IMR-90 (cell line): ENCODE data around the gene GDF15. TPM values are rescaled to one million over a fixed set of nuclear protein-coding genes. Genes with fewer than 3 reads are reported as not detected.

Experiments
- ATAC-seq: fragments of 200-7000 bp; cut with Tn5 transposase; 2 replicates; pipeline ENCODE4 v1.9.1; 2020; ENCODE audit warnings: low read depth, mild to moderate bottlenecking, moderate library complexity
- BruUV-seq: library from RNA; stranded (reverse); fragments of 400-500 nt; replicated peaks from 2 replicates; lab custom pipeline; 2021; lab: Mats Ljungman, UMichigan
- CTCF ChIA-PET: fragments of 300-600 bp; formaldehyde crosslinking; extraction: SDS; loops from one replicate; lab custom pipeline; 2021; ENCODE audit warnings: antibody characterized with exemption; lab: Yijun Ruan, JAX
- POLR2A ChIA-PET: fragments of 300-600 bp; sonication (Branson Sonifier 250); formaldehyde crosslinking; loops from one replicate; lab custom pipeline; 2022; ENCODE audit warnings: antibody characterized with exemption; ENCODE audit not compliant: unreplicated experiment; lab: Charles Lee
- DNase-seq: peaks from one replicate; pipeline ENCODE4 v3.0.0; 2013
- H2AFZ ChIP-seq: replicated peaks from 2 replicates; pipeline ENCODE3; 2013; ENCODE audit warnings: low read length, mild to moderate bottlenecking; ENCODE audit not compliant: poor library complexity
- H2AK5ac ChIP-seq: 2 replicates; pipeline ENCODE4 v1.6.1; 2013; ENCODE audit warnings: low read depth, low read length, inconsistent platforms
- H2AK9ac ChIP-seq: replicated peaks from 2 replicates; pipeline ENCODE3; 2013; ENCODE audit warnings: mild to moderate bottlenecking, low read depth, low read length, moderate library complexity; ENCODE audit not compliant: poor library complexity
- H2BK120ac ChIP-seq: 2 replicates; pipeline ENCODE4 v1.6.1; 2013; ENCODE audit warnings: low read depth, low read length, inconsistent platforms
- H2BK15ac ChIP-seq: 3 replicates; pipeline ENCODE4 v1.6.1; 2013; ENCODE audit warnings: low read depth, low read length, inconsistent platforms
- H2BK20ac ChIP-seq: 2 replicates; pipeline ENCODE4 v1.6.1; 2013; ENCODE audit warnings: low read depth, mild to moderate bottlenecking, inconsistent platforms, low read length, moderate library complexity
- H2BK5ac ChIP-seq: 2 replicates; pipeline ENCODE4 v1.6.1; 2013; ENCODE audit warnings: mild to moderate bottlenecking, low read depth, low read length, inconsistent platforms; ENCODE audit not compliant: poor library complexity, severe bottlenecking
- H3K14ac ChIP-seq: replicated peaks from 2 replicates; pipeline ENCODE4 v1.6.1; 2013; ENCODE audit warnings: low read depth, low read length, inconsistent platforms
- H3K18ac ChIP-seq: 2 replicates; pipeline ENCODE4 v1.6.1; 2013; ENCODE audit warnings: low read depth, low read length, control low read depth
- H3K23ac ChIP-seq: 2 replicates; pipeline ENCODE4 v1.6.1; 2013; ENCODE audit warnings: low read depth, low read length, inconsistent platforms
- H3K27ac ChIP-seq: 2 replicates; pipeline ENCODE4 v1.5.1; 2013; ENCODE audit warnings: mild to moderate bottlenecking, control low read depth, low read length; ENCODE audit not compliant: insufficient read depth
- H3K27me3 ChIP-seq: 2 replicates; pipeline ENCODE4 v1.6.1; 2013; ENCODE audit warnings: low read length; ENCODE audit not compliant: control insufficient read depth, insufficient read depth
- H3K36me3 ChIP-seq: 2 replicates; pipeline ENCODE4 v1.6.1; 2013; ENCODE audit warnings: low read length, mixed read lengths; ENCODE audit not compliant: control insufficient read depth, insufficient read depth
- H3K4ac ChIP-seq: 2 replicates; pipeline ENCODE4 v1.6.1; 2013; ENCODE audit warnings: low read depth, low read length, inconsistent platforms
- H3K4me1 ChIP-seq: 2 replicates; pipeline ENCODE4 v1.6.1; 2013; ENCODE audit warnings: low read length, mixed read lengths; ENCODE audit not compliant: control insufficient read depth, insufficient read depth
- H3K4me2 ChIP-seq: 2 replicates; pipeline ENCODE4 v1.6.1; 2013; ENCODE audit warnings: low read depth, mild to moderate bottlenecking, control low read depth, low read length, moderate library complexity
- H3K4me3 ChIP-seq: 2 replicates; pipeline ENCODE4 v1.5.1; 2013; ENCODE audit warnings: low read depth, mild to moderate bottlenecking, control low read depth, low read length, moderate library complexity; ENCODE audit not compliant: insufficient read depth
- H3K56ac ChIP-seq: 2 replicates; pipeline ENCODE4 v1.6.1; 2013; ENCODE audit warnings: low read length, inconsistent platforms; ENCODE audit not compliant: insufficient read depth; ENCODE audit errors: extremely low read depth
- H3K79me1 ChIP-seq, 2 experiments: 2 replicates each; pipeline ENCODE4 v1.6.1; 2013; ENCODE audit warnings: low read length in 2 of 2, inconsistent platforms in 1 of 2, low read depth in 1 of 2
- H3K9ac ChIP-seq: 2 replicates; pipeline ENCODE4 v1.6.1; 2013; ENCODE audit warnings: low read depth, low read length, control low read depth
- H3K9me1 ChIP-seq: 2 replicates; pipeline ENCODE4 v1.6.1; 2013; ENCODE audit warnings: low read length, inconsistent platforms; ENCODE audit not compliant: insufficient read depth
- H3K9me3 ChIP-seq: 2 replicates; pipeline ENCODE4 v1.6.1; 2013; ENCODE audit warnings: low read length; ENCODE audit not compliant: control insufficient read depth, insufficient read depth
- H4K20me1 ChIP-seq: 2 replicates; pipeline ENCODE4 v1.6.1; 2013; ENCODE audit warnings: low read length, inconsistent platforms; ENCODE audit not compliant: insufficient read depth
- H4K5ac ChIP-seq: 2 replicates; pipeline ENCODE4 v1.6.1; 2013; ENCODE audit warnings: mild to moderate bottlenecking, low read depth, low read length, control low read depth
- H4K8ac ChIP-seq, 2 experiments: 2 replicates each; pipeline ENCODE4 v1.6.1; 2013; ENCODE audit warnings: low read depth in 2 of 2, low read length in 2 of 2, control low read depth in 1 of 2, inconsistent platforms in 1 of 2
- H4K91ac ChIP-seq: 2 replicates; pipeline ENCODE4 v1.6.1; 2013; ENCODE audit warnings: low read depth, low read length, inconsistent platforms; ENCODE audit not compliant: insufficient read depth
- BHLHE40 ChIP-seq: fragments of 150-350 bp; IDR thresholded peaks from 2 replicates; pipeline ENCODE4 v1.6.1; 2016; ENCODE audit warnings: mild to moderate bottlenecking, low read depth, low read length
- CHD1 ChIP-seq: IDR thresholded peaks from 2 replicates; pipeline ENCODE4 v1.6.1; 2012; ENCODE audit warnings: low read depth, low read length, improper control_type of control experiment
- FOS ChIP-seq: fragments of 150-350 bp; IDR thresholded peaks from 2 replicates; pipeline ENCODE4 v1.6.1; 2016; ENCODE audit warnings: low read depth, low read length
- MAFK ChIP-seq: IDR thresholded peaks from 2 replicates; pipeline ENCODE4 v1.6.1; 2012; ENCODE audit warnings: low read depth, low read length, improper control_type of control experiment
- MAZ ChIP-seq: IDR thresholded peaks from 2 replicates; pipeline ENCODE4 v1.6.1; 2012; ENCODE audit warnings: low read depth, mild to moderate bottlenecking, low read length, improper control_type of control experiment, moderate library complexity, borderline replicate concordance
- MXI1 ChIP-seq: IDR thresholded peaks from 2 replicates; pipeline ENCODE4 v1.6.1; 2012; ENCODE audit warnings: low read depth, mild to moderate bottlenecking, low read length, moderate library complexity, borderline replicate concordance
- NFE2L2 ChIP-seq: fragments of 150-350 bp; IDR thresholded peaks from 2 replicates; pipeline ENCODE4 v1.6.1; 2016; ENCODE audit warnings: low read depth, mild to moderate bottlenecking, low read length
- POLR2A ChIP-seq: IDR thresholded peaks from 2 replicates; pipeline ENCODE4 v1.6.1; 2012; ENCODE audit warnings: mild to moderate bottlenecking, low read depth, low read length
- RCOR1 ChIP-seq: IDR thresholded peaks from 2 replicates; pipeline ENCODE4 v1.6.1; 2012; ENCODE audit warnings: mild to moderate bottlenecking, low read length, improper control_type of control experiment; ENCODE audit not compliant: insufficient replicate concordance
- RFX5 ChIP-seq: IDR thresholded peaks from 2 replicates; pipeline ENCODE4 v1.8.0; 2012; ENCODE audit warnings: low read depth, mild to moderate bottlenecking, low read length, moderate library complexity
- USF2 ChIP-seq: fragments of 150-350 bp; IDR thresholded peaks from 2 replicates; pipeline ENCODE4 v1.6.1; 2017; ENCODE audit warnings: mild to moderate bottlenecking, antibody characterized with exemption, low read length, low read depth
- WGBS, 2 experiments: methylation state at CpG; one replicate each; pipeline versions ENCODE4 v1.1.5 to v1.1.7; 2013; ENCODE audit warnings: missing lambda C conversion rate in 2 of 2; ENCODE audit not compliant: insufficient read length in 1 of 2; ENCODE audit errors: extremely low coverage in 2 of 2; 5-methylcytosine and 5-hydroxymethylcytosine counted together
- dilution Hi-C: fragments of 300-500 bp; cut with HindIII; formaldehyde crosslinking; loops from one replicate; pipeline ENCODE4 v1.14.3; 2018; ENCODE audit warnings: low sequenced_read_pairs; ENCODE audit not compliant: unreplicated experiment
- in situ Hi-C: fragments of 300-500 bp; cut with MboI; formaldehyde crosslinking; loops from 3 replicates; pipeline ENCODE4 v1.14.3; 2019; ENCODE audit warnings: low sequenced_read_pairs, inconsistent platforms, mixed read lengths
- intact Hi-C: fragments of 100-400 bp; cut with micrococcal nuclease; formaldehyde crosslinking; loops from 2 replicates; pipeline ENCODE4 v1.10.0; 2022
- polyA plus RNA-seq, 3 experiments: library from polyadenylated mRNA; depleted of rRNA; stranded (reverse); fragments of >200 nt; gene quantifications; 2 replicates each; pipeline ENCODE4 v1.2.3, GENCODE V29; 2012; ENCODE audit warnings: low replicate concordance in 1 of 3
- total RNA-seq: library from RNA; depleted of rRNA; stranded (reverse); fragments of >200 nt; gene quantifications from 2 replicates; pipeline ENCODE4 v1.2.3, GENCODE V29; 2012

GDF15 gene
- total and polyA plus RNA-seq, 2 of the 4 experiments (the other 2 are of a cell fraction) = 5.6 to 49.8 TPM

- dilution Hi-C loops (no loop called here), in situ Hi-C loops (no loop called here), intact Hi-C loops (no loop called here)
- ATAC-seq (peak; percentile 94), DNase-seq (peak; percentile 99)
- peak overlapping the region; percentile 99 for H2BK120ac ChIP-seq
- H3K79me1 ChIP-seq = peaks cover 0 to 20% of the 10 kb centered on the region in 2 experiments; a peak in 2 of 4 replicates
- H2BK5ac ChIP-seq = peak overlapping the region; percentile 98
- peak overlapping the region; percentile 85 for H2AFZ ChIP-seq
- no peaks in the 10 kb centered on the region for H4K20me1 ChIP-seq
- ChIA-PET CTCF (no interaction called here), POLR2A (interaction anchor here (0.5 kb wide), 1 partner anchor 85 kb away, joined by 9 read pairs; no protein-coding TSS in a partner anchor)
- H2AK5ac ChIP-seq = peak overlapping the region; percentile 99
- peak overlapping the region; percentile 100 for H3K14ac ChIP-seq
- peak overlapping the region; percentile 98 for H3K18ac ChIP-seq
- peak overlapping the region; percentile 97 for H3K23ac ChIP-seq
- peak overlapping the region; percentile 100 for H3K4ac ChIP-seq
- H4K5ac ChIP-seq = peak overlapping the region; percentile 99
- peak overlapping the region; percentile 52 for H3K9ac ChIP-seq
- H3K4me3 ChIP-seq = no peak overlapping the region
- H3K9me3 ChIP-seq = no peaks in the 10 kb centered on the region
- no peaks in the 10 kb centered on the region for H3K27me3 ChIP-seq
- peak overlapping the region; percentile 95 for H3K27ac ChIP-seq
- H2BK20ac ChIP-seq = peak overlapping the region; percentile 98
- H3K36me3 ChIP-seq = no peaks in the 10 kb centered on the region
- no TSS peak for BruUV-seq
- H4K8ac ChIP-seq = peak overlapping the region; percentile 99 to 100
- peak overlapping the region; percentile 100 for H4K91ac ChIP-seq
- peak overlapping the region; percentile 77 for H3K56ac ChIP-seq
- 0 out of 2 replicates have a peak overlapping the region, but pooled peaks have one; percentile 12 for H3K4me2 ChIP-seq
- H2BK15ac ChIP-seq = peak overlapping the region; percentile 100
- WGBS, 2 experiments = 19% methylated on average over 7 of the region's 17 CpGs; no CpG with 5 or more reads in 1 of the 2 experiments
- peaks cover 16% of the 10 kb centered on the region for H3K4me1 ChIP-seq
- peak overlapping the region; percentile 99 for H2AK9ac ChIP-seq
- peaks cover 17% of the 10 kb centered on the region for H3K9me1 ChIP-seq
- TF ChIP-seq MXI1 (peak; percentile 84; the same call in 1 of the 2 replicates), RFX5 (no peak), MAFK (0 out of 2 replicates have a peak, but pooled peaks have one; percentile 14), NFE2L2 (peak; percentile 78), FOS (peak; percentile 79), BHLHE40 (peak; percentile 86), RCOR1 (no peak), USF2 (peak; percentile 99), MAZ (peak; percentile 80; the same call in 1 of the 2 replicates), CHD1 (no peak), POLR2A (peak; percentile 64)
Measured at GRCh38 chr19:18373892-18374629, 11.9 kb upstream of the GDF15 start.
